HepG2 (cell line): ENCODE measurements around the gene INTS7. TPM values are rescaled to one million over a fixed set of nuclear protein-coding genes. Genes with fewer than 3 reads are reported as not detected.

Source experiments
- BATF2 ChIP-seq: sonication (generic); formaldehyde crosslinking; IDR thresholded peaks from 2 replicates; pipeline ENCODE4 v1.8.0; 2022; ENCODE audit warnings: mild to moderate bottlenecking, missing genetic modification reagents, moderate library complexity
- FOXJ3 ChIP-seq: sonication (generic); formaldehyde crosslinking; IDR thresholded peaks from 2 replicates; pipeline ENCODE4 v1.4.0; 2020; ENCODE audit warnings: missing genetic modification reagents, mild to moderate bottlenecking, borderline replicate concordance
- HMGXB3 ChIP-seq: sonication (generic); formaldehyde crosslinking; IDR thresholded peaks from 2 replicates; pipeline ENCODE4 v1.4.0; 2020; ENCODE audit warnings: missing genetic modification reagents, borderline replicate concordance
- HOXA3 ChIP-seq: sonication (generic); formaldehyde crosslinking; IDR thresholded peaks from 2 replicates; pipeline ENCODE4 v1.5.0; 2020; ENCODE audit warnings: missing genetic modification reagents
- KLF16 ChIP-seq, 2 experiments: sonication (generic) in 1 of 2; formaldehyde crosslinking in 1 of 2; IDR thresholded peaks; 2 replicates each; pipeline versions ENCODE4 v1.6.1 to v1.8.0; 2016 to 2023; ENCODE audit warnings: missing genetic modification reagents in 2 of 2, missing compliant biosample characterization in 1 of 2
- MAZ ChIP-seq, 2 experiments: sonication (generic) in 1 of 2; formaldehyde crosslinking in 1 of 2; IDR thresholded peaks; 2 replicates each; pipeline versions ENCODE4 v1.5.0 to v1.6.1; 2012 to 2020; ENCODE audit warnings: low read depth in 2 of 2, mild to moderate bottlenecking in 2 of 2, borderline replicate concordance in 1 of 2, improper control_type of control experiment in 1 of 2, low read length in 1 of 2, missing genetic modification reagents in 1 of 2, moderate library complexity in 1 of 2
- NCOR1 ChIP-seq: fragments of 200-600 bp; sonication (generic); IDR thresholded peaks from 2 replicates; pipeline ENCODE4 v1.7.0; 2017; ENCODE audit warnings: antibody characterized with exemption, low read length, borderline replicate concordance
- PAX8 ChIP-seq: sonication (generic); formaldehyde crosslinking; IDR thresholded peaks from 2 replicates; pipeline ENCODE4 v1.8.0; 2022; ENCODE audit warnings: mild to moderate bottlenecking, missing genetic modification reagents, borderline replicate concordance
- SNAPC2 ChIP-seq: sonication (generic); formaldehyde crosslinking; IDR thresholded peaks from 2 replicates; pipeline ENCODE4 v1.8.1; 2022; ENCODE audit warnings: mild to moderate bottlenecking, missing genetic modification reagents
- ZBTB3 ChIP-seq: sonication (generic); formaldehyde crosslinking; IDR thresholded peaks from 2 replicates; pipeline ENCODE4 v1.4.0; 2020; ENCODE audit warnings: low read depth, mild to moderate bottlenecking, moderate library complexity, missing genetic modification reagents, borderline replicate concordance
- ZFP91 ChIP-seq: sonication (generic); formaldehyde crosslinking; IDR thresholded peaks from 2 replicates; pipeline ENCODE4 v1.9.0; 2022; ENCODE audit warnings: missing genetic modification reagents, mild to moderate bottlenecking, borderline replicate concordance
- ZHX1 ChIP-seq: sonication (generic); formaldehyde crosslinking; IDR thresholded peaks from 2 replicates; pipeline ENCODE4 v1.8.1; 2022; ENCODE audit warnings: low read depth, mild to moderate bottlenecking, missing genetic modification reagents
- ZNF143 ChIP-seq: sonication (generic); formaldehyde crosslinking; IDR thresholded peaks from 2 replicates; pipeline ENCODE4 v1.4.0; 2020; ENCODE audit warnings: missing genetic modification reagents
- ZNF24 ChIP-seq: fragments of 450-650 bp; IDR thresholded peaks from 2 replicates; pipeline ENCODE4 v1.6.1; 2017; ENCODE audit warnings: antibody characterized with exemption, mild to moderate bottlenecking
- ZNF501 ChIP-seq: sonication (generic); formaldehyde crosslinking; IDR thresholded peaks from 2 replicates; pipeline ENCODE4 v1.5.1; 2020; ENCODE audit warnings: mild to moderate bottlenecking, moderate library complexity, missing genetic modification reagents
- ZNF510 ChIP-seq: sonication (generic); formaldehyde crosslinking; IDR thresholded peaks from 2 replicates; pipeline ENCODE4 v1.4.0; 2020; ENCODE audit warnings: low read depth, mild to moderate bottlenecking, missing genetic modification reagents
- ZNF552 ChIP-seq: sonication (generic); formaldehyde crosslinking; IDR thresholded peaks from 2 replicates; pipeline ENCODE4 v1.9.0; 2022; ENCODE audit warnings: missing genetic modification reagents, mild to moderate bottlenecking, borderline replicate concordance
- polyA plus RNA-seq, 8 experiments: library from polyadenylated mRNA; depleted of rRNA in 3 of 8; stranded (reverse) in 7 of 8; unstranded in 1 of 8; fragments of >200 nt; fragmentation: Illumina TruSeq in 4 of 8; extraction: Trizol in 4 of 8; gene quantifications; 2 replicates each; pipeline versions ENCODE4 v1.2.1 to v1.2.3, GENCODE V29; 2011 to 2016; ENCODE audit warnings: low read depth in 4 of 8, missing spikeins in 1 of 8, mixed read lengths in 1 of 8; ENCODE audit not compliant: insufficient read depth in 1 of 8
- total RNA-seq, 5 experiments: library from RNA; depleted of rRNA; stranded (reverse); fragments of >200 nt; fragmentation: Illumina TruSeq; extraction: Trizol; gene quantifications; 2 replicates each; pipeline ENCODE4 v1.2.3, GENCODE V29; 2016; ENCODE audit warnings: low read depth in 1 of 5

Gene INTS7
- total and polyA plus RNA-seq, 2 of the 13 experiments (the other 11 are each of a cell fraction or from before 2014, with no cell fraction given): 18.3 to 22.4 TPM

GRCh38 chr1:212035123-212035834 is at the start of gene INTS7, which contains the start of gene DTL (continued):
- TF ChIP-seq SNAPC2: peak; percentile 94
- peak; percentile 22; the same call in 1 of the 2 replicates for TF ChIP-seq NCOR1
- TF ChIP-seq KLF16 (CRISPR knock-in tag; IDR thresholded peaks at IDR 0.05): peak in 1 of 2 experiments; percentile 81; a peak in 1 of 4 replicates
- no peak for TF ChIP-seq FOXJ3 (CRISPR knock-in tag)
- peak; percentile 37; the same call in 1 of the 2 replicates for TF ChIP-seq ZBTB3 (CRISPR knock-in tag)
- peak; percentile 4; the same call in 1 of the 2 replicates for TF ChIP-seq ZNF143 (CRISPR knock-in tag)
- TF ChIP-seq MAZ (IDR thresholded peaks at IDR 0.05; ENCODE audit: borderline replicate concordance, low read depth, low read length): peak; percentile 57; the same call in 1 of the 2 replicates
- peak; percentile 37; the same call in 1 of the 2 replicates for TF ChIP-seq MAZ (CRISPR knock-in tag; IDR thresholded peaks at IDR 0.05; ENCODE audit: low read depth)
- TF ChIP-seq HOXA3 (CRISPR knock-in tag): peak; percentile 72; the same call in 1 of the 2 replicates
- TF ChIP-seq HMGXB3 (CRISPR knock-in tag): peak; percentile 61
- TF ChIP-seq ZNF510 (CRISPR knock-in tag): peak; percentile 32; the same call in 1 of the 2 replicates
- TF ChIP-seq ZNF552: no peak
- TF ChIP-seq ZNF24: no peak; the same call in 1 of the 2 replicates
- 0 out of 2 replicates have a peak, but pooled peaks have one; percentile 35 for TF ChIP-seq BATF2 (CRISPR knock-in tag)
- TF ChIP-seq ZHX1 (CRISPR knock-in tag): peak; percentile 61; the same call in 1 of the 2 replicates
- TF ChIP-seq ZFP91 (CRISPR knock-in tag): peak; percentile 92; the same call in 1 of the 2 replicates
- peak; percentile 95 for TF ChIP-seq ZNF501 (CRISPR knock-in tag)
- TF ChIP-seq PAX8 (CRISPR knock-in tag): no peak
